HepG2 (cell line): ENCODE measurements around the gene SMAD3. TPM values are rescaled to one million over a fixed set of nuclear protein-coding genes. Genes with fewer than 3 reads are reported as not detected.

Experiments
- ATAC-seq: fragments of 200-7000 bp; cut with Tn5 transposase; 3 replicates; pipeline ENCODE4 v1.9.1; 2020; ENCODE audit warnings: mild to moderate bottlenecking, moderate library complexity
- BruUV-seq: library from RNA; stranded (reverse); fragments of 400-500 nt; replicated peaks from 2 replicates; lab custom pipeline; 2021; lab: Mats Ljungman, UMichigan
- CTCF ChIA-PET: fragments of 300-600 bp; formaldehyde crosslinking; extraction: SDS; loops from one replicate; lab custom pipeline; 2021; ENCODE audit warnings: low total read pairs, inconsistent platforms, low intra/inter-chr PET ratio; lab: Yijun Ruan, JAX
- POLR2A ChIA-PET: fragments of 350-600 bp; sonication (Branson Sonifier 250); formaldehyde crosslinking; loops from one replicate; lab custom pipeline; 2020; ENCODE audit warnings: antibody characterized with exemption, inconsistent platforms; lab: Yijun Ruan, JAX
- DNase-seq: peaks from one replicate; pipeline ENCODE4 v3.0.0-alpha.2; 2015; ENCODE audit warnings: low spot score
- FAIRE-seq: peaks from 3 replicates; lab custom pipeline; 2011; peaks lifted over from hg19 to GRCh38; lab: Jason Lieb, UNC
- H2AFZ ChIP-seq: one replicate; pipeline ENCODE4 v1.6.1; 2011; ENCODE audit warnings: low read length, inconsistent platforms
- H3K27ac ChIP-seq: fragments of 300-600 bp; 3 replicates; pipeline ENCODE4 v1.8.0; 2011; ENCODE audit warnings: mixed run types, mild to moderate bottlenecking, mixed read lengths, low read length, inconsistent platforms; ENCODE audit not compliant: insufficient read depth; ENCODE audit errors: extremely low read length
- H3K27me3 ChIP-seq, 2 experiments: fragments of 200-600 bp in 1 of 2; 2 replicates in 1 of 2; 3 replicates in 1 of 2; pipeline versions ENCODE4 v1.6.0 to v1.8.0; 2011; ENCODE audit warnings: low read length in 2 of 2, mild to moderate bottlenecking in 2 of 2, moderate library complexity in 2 of 2, inconsistent platforms in 1 of 2; ENCODE audit not compliant: insufficient read depth in 2 of 2, control insufficient read depth in 1 of 2
- H3K36me3 ChIP-seq, 2 experiments: fragments of 200-600 bp in 1 of 2; replicated peaks in 1 of 2; 2 replicates in 1 of 2; 3 replicates in 1 of 2; pipeline versions ENCODE4 v1.5.1 to v1.8.0; 2011; ENCODE audit warnings: low read length in 2 of 2, inconsistent platforms in 1 of 2; ENCODE audit not compliant: insufficient read depth in 2 of 2, control insufficient read depth in 1 of 2
- H3K4me1 ChIP-seq: 2 replicates; pipeline ENCODE4 v1.5.1; 2012; ENCODE audit warnings: low read length, inconsistent platforms; ENCODE audit not compliant: insufficient read depth
- H3K4me2 ChIP-seq: 2 replicates; pipeline ENCODE4 v1.6.0; 2011; ENCODE audit warnings: low read depth, low read length, inconsistent platforms
- H3K4me3 ChIP-seq, 3 experiments: fragments of 200-600 bp in 1 of 3; sonication (generic), shearing (Covaris generic) in 1 of 3; replicated peaks in 1 of 3; 2 replicates each; pipeline ENCODE4 v1.5.1; 2011 to 2016; ENCODE audit warnings: low read length in 3 of 3, inconsistent platforms in 2 of 3, low read depth in 2 of 3, mild to moderate bottlenecking in 2 of 3, control low read depth in 1 of 3, mixed read lengths in 1 of 3; ENCODE audit not compliant: insufficient read depth in 1 of 3
- H3K79me2 ChIP-seq: one replicate; pipeline ENCODE4 v1.6.1; 2011; ENCODE audit warnings: low read length, inconsistent platforms; ENCODE audit not compliant: insufficient read depth
- H3K9ac ChIP-seq: 2 replicates; pipeline ENCODE4 v1.6.0; 2011; ENCODE audit warnings: mild to moderate bottlenecking, low read depth, low read length, inconsistent platforms; ENCODE audit not compliant: insufficient read depth
- H3K9me3 ChIP-seq: 2 replicates; pipeline ENCODE4 v1.5.1; 2012; ENCODE audit warnings: mild to moderate bottlenecking, low read length
- H4K20me1 ChIP-seq: 2 replicates; pipeline ENCODE4 v1.6.0; 2011; ENCODE audit warnings: inconsistent platforms, mild to moderate bottlenecking, low read length, moderate library complexity; ENCODE audit not compliant: insufficient read depth
- FOSL2 ChIP-seq: sonication (generic); formaldehyde crosslinking; IDR thresholded peaks from 2 replicates; pipeline ENCODE4 v1.4.0; 2020; ENCODE audit warnings: missing genetic modification reagents
- MAFK ChIP-seq, 2 experiments: IDR thresholded peaks in 1 of 2; conservative IDR thresholded peaks in 1 of 2; 2 replicates each; pipeline ENCODE4 v1.6.1; 2011; ENCODE audit warnings: improper control_type of control experiment in 2 of 2, low read length in 2 of 2
- TBX2 ChIP-seq: sonication (generic); formaldehyde crosslinking; IDR thresholded peaks from 2 replicates; pipeline ENCODE4 v1.5.0; 2020; ENCODE audit warnings: missing genetic modification reagents, mild to moderate bottlenecking, borderline replicate concordance
- XRCC5 ChIP-seq: fragments of 200-400 bp; formaldehyde crosslinking; optimal IDR thresholded peaks from 2 replicates; pipeline ENCODE3; 2017; ENCODE audit warnings: mild to moderate bottlenecking, low read length
- ZNF607 ChIP-seq: sonication (generic); formaldehyde crosslinking; IDR thresholded peaks from 2 replicates; pipeline ENCODE4 v1.5.1; 2020; ENCODE audit warnings: missing genetic modification reagents, mild to moderate bottlenecking, borderline replicate concordance
- WGBS: methylation state at CpG from one replicate; pipeline ENCODE4 v1.1.6; 2017; ENCODE audit warnings: low lambda C conversion rate; 5-methylcytosine and 5-hydroxymethylcytosine counted together
- in situ Hi-C: cut with HindIII; loops from 2 replicates; pipeline ENCODE4 v1.10.0; 2017; ENCODE audit warnings: low pct_unique_long_range_greater_than_20kb; ENCODE audit not compliant: extremely low pct_ligation_motif_present
- intact Hi-C: fragments of 100-400 bp; cut with micrococcal nuclease; formaldehyde crosslinking; loops from one replicate; pipeline ENCODE4 v1.10.0; 2022; ENCODE audit not compliant: unreplicated experiment
- polyA plus RNA-seq, 8 experiments: library from polyadenylated mRNA; depleted of rRNA in 3 of 8; stranded (reverse) in 7 of 8; unstranded in 1 of 8; fragments of >200 nt; fragmentation: Illumina TruSeq in 4 of 8; extraction: Trizol in 4 of 8; gene quantifications; 2 replicates each; pipeline versions ENCODE4 v1.2.1 to v1.2.3, GENCODE V29; 2011 to 2016; ENCODE audit warnings: low read depth in 4 of 8, missing spikeins in 1 of 8, mixed read lengths in 1 of 8; ENCODE audit not compliant: insufficient read depth in 1 of 8
- total RNA-seq, 5 experiments: library from RNA; depleted of rRNA; stranded (reverse); fragments of >200 nt; fragmentation: Illumina TruSeq; extraction: Trizol; gene quantifications; 2 replicates each; pipeline ENCODE4 v1.2.3, GENCODE V29; 2016; ENCODE audit warnings: low read depth in 1 of 5
- TF ChIP-seq, protein P1 (sequence below), 2 experiments: sonication (generic) in 1 of 2; formaldehyde crosslinking in 1 of 2; IDR thresholded peaks; 2 replicates each; pipeline versions ENCODE4 v1.6.1 to v1.9.0; 2014 to 2022; ENCODE audit warnings: antibody characterized with exemption in 1 of 2, borderline replicate concordance in 1 of 2, inconsistent platforms in 1 of 2, low read depth in 1 of 2, missing genetic modification reagents in 1 of 2

The SMAD3 gene
- total and polyA plus RNA-seq, 2 of the 13 experiments (the other 11 are each of a cell fraction or from before 2014, with no cell fraction given), result 8.6 to 56.3 TPM

- no peaks in the 10 kb centered on the region for H3K79me2 ChIP-seq
- H4K20me1 ChIP-seq, result peaks cover 3% of the 10 kb centered on the region
- peaks cover 20 to 61% of the 10 kb centered on the region in 2 experiments for H3K36me3 ChIP-seq
- H3K27ac ChIP-seq, result no peak overlapping the region
- H3K9ac ChIP-seq, result no peak overlapping the region
- 98% methylated on average over 8 of the region's 9 CpGs for WGBS
- peaks cover 23% of the 10 kb centered on the region for H3K4me1 ChIP-seq
- H3K27me3 ChIP-seq, result no peaks in the 10 kb centered on the region
- POLR2A ChIA-PET, result no interaction called here
- BruUV-seq, result no TSS peak
- intact Hi-C loops (no loop called here), in situ Hi-C loops (no loop called here)
- DNase-seq, result no peak
- H3K9me3 ChIP-seq, result no peaks in the 10 kb centered on the region
- CTCF ChIA-PET, result no interaction called here
- no peak overlapping the region for H2AFZ ChIP-seq
- no peak for TF ChIP-seq ZNF607 (CRISPR knock-in tag)
- TF ChIP-seq MAFK (conservative IDR thresholded peaks at IDR 0.05 in 1 of 2, IDR thresholded peaks at IDR 0.05 in 1 of 2; ENCODE audit: low read length in 2 of 2), result no peak
- TF ChIP-seq TBX2, result no peak
- TF ChIP-seq, protein P1, sequence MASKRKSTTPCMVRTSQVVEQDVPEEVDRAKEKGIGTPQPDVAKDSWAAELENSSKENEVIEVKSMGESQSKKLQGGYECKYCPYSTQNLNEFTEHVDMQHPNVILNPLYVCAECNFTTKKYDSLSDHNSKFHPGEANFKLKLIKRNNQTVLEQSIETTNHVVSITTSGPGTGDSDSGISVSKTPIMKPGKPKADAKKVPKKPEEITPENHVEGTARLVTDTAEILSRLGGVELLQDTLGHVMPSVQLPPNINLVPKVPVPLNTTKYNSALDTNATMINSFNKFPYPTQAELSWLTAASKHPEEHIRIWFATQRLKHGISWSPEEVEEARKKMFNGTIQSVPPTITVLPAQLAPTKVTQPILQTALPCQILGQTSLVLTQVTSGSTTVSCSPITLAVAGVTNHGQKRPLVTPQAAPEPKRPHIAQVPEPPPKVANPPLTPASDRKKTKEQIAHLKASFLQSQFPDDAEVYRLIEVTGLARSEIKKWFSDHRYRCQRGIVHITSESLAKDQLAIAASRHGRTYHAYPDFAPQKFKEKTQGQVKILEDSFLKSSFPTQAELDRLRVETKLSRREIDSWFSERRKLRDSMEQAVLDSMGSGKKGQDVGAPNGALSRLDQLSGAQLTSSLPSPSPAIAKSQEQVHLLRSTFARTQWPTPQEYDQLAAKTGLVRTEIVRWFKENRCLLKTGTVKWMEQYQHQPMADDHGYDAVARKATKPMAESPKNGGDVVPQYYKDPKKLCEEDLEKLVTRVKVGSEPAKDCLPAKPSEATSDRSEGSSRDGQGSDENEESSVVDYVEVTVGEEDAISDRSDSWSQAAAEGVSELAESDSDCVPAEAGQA (IDR thresholded peaks at IDR 0.05; ENCODE audit: low read depth), result no peak
- TF ChIP-seq, protein P1 (CRISPR knock-in tag; IDR thresholded peaks at IDR 0.05; ENCODE audit: borderline replicate concordance), result no peak
- no peak for TF ChIP-seq XRCC5
- no peak for TF ChIP-seq FOSL2 (CRISPR knock-in tag)
- no peak for FAIRE-seq
- no peak for ATAC-seq
- no peak overlapping the region for H3K4me3 ChIP-seq
- no peak overlapping the region for H3K4me2 ChIP-seq
These were observed 114.1 kb downstream of the SMAD3 start for GRCh38 chr15:67179411-67179995.
